Measurements from ENCODE around the gene B3GALNT1.

B3GALNT1 gene

GRCh38 chr3:161073181-161073580 is 32.0 kb downstream of the B3GALNT1 start:
- no peak for DNase-seq

- no peak for DNase-seq
Measured at GRCh38 chr3:161072751-161073150, 32.4 kb downstream of the B3GALNT1 start.

DNA sequence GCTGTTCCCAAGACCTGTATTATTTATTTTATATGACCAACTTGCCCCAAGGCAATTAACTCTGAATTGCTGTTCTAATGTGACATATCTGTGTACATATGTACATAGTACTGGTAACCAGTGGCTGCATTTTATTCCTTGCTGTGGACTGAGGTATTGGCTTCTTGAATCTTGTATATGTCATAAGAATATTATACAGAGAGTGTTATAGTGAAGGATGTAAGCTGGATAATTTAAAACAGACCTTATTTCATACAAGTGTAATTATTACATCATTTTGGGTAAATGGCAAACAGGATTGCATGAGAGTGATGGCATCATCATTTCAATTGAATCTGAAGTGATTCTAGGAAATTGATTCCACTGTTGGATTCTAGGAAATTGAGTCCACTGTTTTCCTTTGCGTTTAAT is 32.9 kb downstream of the B3GALNT1 start:
- DNase-seq = peak; percentile 33

GRCh38 chr3:161070980-161071663 is 34.0 kb downstream of the B3GALNT1 start:
- no peak for DNase-seq

DNA sequence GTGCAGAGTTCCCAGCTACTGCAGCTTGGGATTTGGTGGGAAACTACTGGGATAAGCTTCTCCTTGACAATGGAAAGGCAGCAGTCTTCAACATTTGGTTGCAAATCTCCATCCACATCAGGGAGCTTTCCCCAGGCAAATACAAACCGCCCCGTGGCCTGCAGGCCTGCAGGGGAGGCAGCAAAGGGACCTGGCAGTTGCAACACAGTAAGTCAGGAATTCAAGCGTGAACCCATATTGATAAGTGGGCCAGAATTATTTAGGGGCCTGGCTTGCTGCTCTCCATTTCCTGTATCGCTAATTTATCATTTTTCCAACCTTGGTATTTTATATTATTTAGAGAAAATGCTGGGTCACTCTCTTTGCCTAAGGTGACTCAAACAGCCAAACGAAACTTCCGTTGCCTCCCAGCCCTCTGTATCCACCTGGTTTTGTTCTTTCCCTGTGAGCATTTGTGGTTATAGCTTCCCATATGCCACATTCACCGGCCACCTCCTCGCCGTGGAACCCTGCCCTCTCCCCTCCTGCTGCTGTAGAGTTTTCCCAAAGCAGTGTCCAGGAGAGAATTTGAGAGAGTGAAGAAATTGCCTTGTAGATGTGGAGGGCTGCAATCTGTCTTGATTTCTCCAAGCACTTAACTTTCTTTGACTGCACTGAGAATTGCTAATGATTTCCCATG is 34.8 kb downstream of the B3GALNT1 start:
- no peak for DNase-seq

GRCh38 chr3:161069511-161070251 is 35.5 kb downstream of the B3GALNT1 start:
- DNase-seq = peak; percentile 47

- no peak for DNase-seq
Measured at GRCh38 chr3:161067335-161067734, 37.8 kb downstream of the B3GALNT1 start.

- DNase-seq = no peak
Measured at GRCh38 chr3:161066930-161067329, 38.2 kb downstream of the B3GALNT1 start.

DNA sequence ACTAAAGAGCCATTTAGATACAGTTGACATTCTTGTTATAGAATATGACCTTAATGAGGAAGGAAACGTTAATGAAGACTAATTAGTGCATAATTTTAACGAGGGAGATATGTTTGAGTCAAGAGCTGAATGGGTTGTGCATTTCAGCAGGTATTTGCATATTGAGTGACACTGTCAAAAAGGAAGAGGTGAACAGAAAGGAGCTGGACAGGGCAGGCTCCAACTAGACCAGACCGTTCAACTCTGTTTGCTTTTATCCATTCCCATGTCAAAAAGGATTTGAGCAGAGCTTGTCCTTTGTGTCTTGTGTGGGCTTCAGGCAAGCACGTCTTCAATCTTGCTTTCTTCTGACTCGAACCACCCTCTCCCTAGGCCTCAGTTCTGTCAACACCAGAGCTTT is 40.7 kb downstream of the B3GALNT1 start:
- DNase-seq = no peak

DNA sequence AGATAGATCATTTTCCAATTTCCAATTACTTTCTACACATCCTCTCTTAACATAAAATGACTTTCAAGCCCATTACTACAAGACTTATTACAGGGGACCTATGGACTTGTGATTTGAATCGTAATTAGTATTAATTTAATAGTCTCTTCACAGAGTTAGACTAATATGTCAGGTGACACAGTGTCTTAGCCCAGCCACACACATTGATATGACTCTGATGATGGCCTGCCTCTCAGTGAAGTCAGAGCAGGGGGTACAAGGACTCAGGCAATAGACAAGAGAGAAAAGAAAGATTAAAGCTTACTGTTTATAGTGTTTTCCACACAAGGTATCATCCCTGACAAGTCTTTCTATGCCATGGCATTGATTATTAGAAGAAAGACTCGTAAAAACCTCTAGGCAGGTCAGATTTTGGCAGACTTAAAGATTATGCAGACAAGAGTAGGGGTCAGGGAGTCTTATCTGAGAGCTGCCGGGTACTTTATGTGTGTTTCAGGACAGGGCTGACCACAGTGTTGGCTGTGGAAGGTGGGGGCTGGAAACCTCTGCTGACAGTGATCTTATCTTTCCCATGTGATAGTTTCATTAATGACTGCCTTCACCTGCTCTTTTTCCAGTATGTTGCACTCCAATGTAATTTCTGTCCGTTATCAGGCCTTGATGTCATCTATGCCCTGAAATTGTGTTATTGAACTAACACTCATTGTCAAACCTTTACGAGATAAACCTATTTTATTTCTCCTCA is 50.1 kb downstream of the B3GALNT1 start:
- no peak for DNase-seq

GRCh38 chr3:161051856-161052255 is 53.3 kb downstream of the B3GALNT1 start:
- no peak for DNase-seq

GRCh38 chr3:161050935-161051334 is 54.2 kb downstream of the B3GALNT1 start:
- no peak for DNase-seq

GRCh38 chr3:161049683-161050248 is 55.4 kb downstream of the B3GALNT1 start:
- DNase-seq = no peak

GRCh38 chr3:161043336-161044035 is 61.7 kb downstream of the B3GALNT1 start:
- no peak for DNase-seq

- DNase-seq = no peak
Measured at GRCh38 chr3:161042023-161042501, 63.1 kb downstream of the B3GALNT1 start.

DNA sequence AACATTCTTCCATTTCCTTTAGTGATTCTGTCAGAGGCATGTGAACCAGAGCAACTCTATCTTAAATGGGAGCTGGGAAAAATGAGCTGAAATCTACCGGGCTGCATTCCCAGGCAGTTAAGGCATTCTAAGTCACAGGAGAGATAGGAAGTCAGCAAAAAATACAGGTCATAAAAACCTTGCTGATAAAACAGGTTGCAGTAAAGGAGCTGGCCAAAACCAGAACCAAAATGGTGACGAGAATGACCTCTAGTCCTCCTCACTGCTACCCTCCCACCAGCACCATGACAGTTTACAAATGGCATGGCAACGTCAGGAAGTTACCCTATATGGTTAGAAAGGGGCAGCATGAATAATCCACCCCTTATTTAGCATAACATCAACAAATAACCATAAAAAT is 66.4 kb downstream of the B3GALNT1 start:
- DNase-seq = no peak

DNA sequence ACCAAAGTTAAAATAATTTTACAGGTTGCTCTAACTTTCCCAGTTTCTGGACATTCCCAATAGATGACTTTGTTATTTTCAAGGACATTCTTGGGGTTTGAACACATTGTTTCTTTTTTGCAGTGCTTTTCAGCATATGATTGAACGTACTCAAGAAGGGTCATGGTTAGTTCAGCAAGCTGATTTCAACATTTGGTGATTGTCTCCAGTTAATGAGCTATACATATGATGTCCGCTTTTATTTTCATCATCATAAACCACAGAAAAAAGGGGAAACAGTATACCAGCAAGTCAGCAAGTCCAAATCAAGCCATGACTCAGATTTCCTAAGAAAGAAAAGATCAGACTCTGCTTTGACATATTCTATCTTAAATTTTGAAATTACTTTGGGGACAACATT is 69.4 kb downstream of the B3GALNT1 start:
- DNase-seq = no peak

DNA sequence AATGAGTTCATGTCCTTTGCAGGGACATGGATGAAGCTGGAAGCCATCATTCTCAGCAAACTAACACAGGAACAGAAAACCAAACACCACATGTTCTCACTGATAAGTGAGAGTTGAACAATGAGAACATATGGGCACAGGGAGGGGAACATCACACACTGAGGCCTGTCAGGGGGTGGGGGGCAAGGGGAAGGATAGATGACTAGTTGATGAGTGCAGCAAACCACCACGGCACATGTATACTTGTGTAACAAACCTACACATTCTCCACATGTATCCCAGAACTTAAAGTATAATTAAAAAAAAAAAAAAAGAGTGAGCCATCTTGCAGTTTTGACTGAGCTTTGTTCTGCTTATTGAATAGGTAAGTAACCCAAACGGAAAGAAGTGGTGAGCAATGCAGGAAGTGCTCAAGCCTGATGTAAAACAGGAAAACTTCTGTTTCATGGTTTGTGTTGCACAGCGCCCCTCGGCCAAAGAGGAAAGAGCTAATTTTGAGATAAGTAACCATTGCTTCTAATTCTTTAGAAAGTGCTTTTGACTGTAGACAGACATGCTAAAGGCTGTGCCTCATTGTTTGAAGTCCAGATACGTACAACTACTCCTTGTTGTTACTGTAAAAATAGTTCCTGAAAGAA is 70.1 kb downstream of the B3GALNT1 start:
- DNase-seq = peak; percentile 67

Data from activated CD4-positive, alpha-beta T cell treated with anti-CD3 and anti-CD28 coated beads, Interleukin-2, Interleukin-6, amounts not matched to agents 100 ng/mL and 50 ng/mL, durations not matched to agents 16 hours and 8 hours (primary cell).